Activated CD8-positive, alpha-beta memory T cell treated with anti-CD3 and anti-CD28 coated beads for 48 hours (primary cell): ENCODE measurements around the gene STT3B.

Experiments used
- DNase-seq, 3 experiments: peaks; one replicate each; pipeline ENCODE4 v3.0.0-alpha.2; 2020; ENCODE audit warnings: low read depth in 2 of 3, low spot score in 2 of 3

STT3B gene

DNA sequence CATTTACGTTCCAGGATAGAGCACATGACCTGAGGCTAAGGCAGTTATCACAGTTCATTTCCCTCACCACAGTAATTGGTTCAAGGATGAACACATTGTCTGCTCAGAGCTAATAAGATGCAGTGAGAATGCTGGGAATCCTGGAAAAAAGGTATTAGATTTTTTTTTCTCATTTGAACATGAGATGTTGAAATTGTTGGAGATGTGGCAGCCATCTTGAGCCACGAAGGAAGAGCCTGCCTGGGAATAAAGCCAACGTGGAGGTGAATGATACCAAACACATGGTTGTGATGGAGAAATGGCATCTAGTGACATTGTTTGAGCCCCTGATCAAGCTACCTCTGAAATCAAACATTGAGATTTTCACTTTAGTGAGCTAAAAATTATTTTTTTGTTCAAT is 16.0 kb upstream of the STT3B start:
- DNase-seq, result no peak

DNA sequence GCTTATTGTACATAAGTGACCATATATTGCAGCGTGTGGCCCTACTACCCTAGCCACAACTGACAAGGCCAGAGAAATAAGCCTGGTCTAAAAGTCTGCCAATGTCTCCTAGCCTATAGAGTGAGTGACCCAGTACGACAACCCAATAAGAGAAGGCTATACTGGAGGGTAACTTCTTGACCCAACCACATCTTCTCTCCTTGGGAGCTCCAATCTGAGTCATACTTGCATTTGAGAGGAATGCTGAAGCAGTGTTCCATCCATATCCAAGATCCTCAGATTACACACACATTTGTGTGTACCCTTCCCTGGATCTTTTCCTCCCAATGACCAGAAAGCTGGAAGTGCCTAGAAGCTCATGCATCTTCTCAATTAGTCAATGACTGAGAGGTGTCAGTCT is 11.3 kb upstream of the STT3B start:
- DNase-seq, result no peak

DNA sequence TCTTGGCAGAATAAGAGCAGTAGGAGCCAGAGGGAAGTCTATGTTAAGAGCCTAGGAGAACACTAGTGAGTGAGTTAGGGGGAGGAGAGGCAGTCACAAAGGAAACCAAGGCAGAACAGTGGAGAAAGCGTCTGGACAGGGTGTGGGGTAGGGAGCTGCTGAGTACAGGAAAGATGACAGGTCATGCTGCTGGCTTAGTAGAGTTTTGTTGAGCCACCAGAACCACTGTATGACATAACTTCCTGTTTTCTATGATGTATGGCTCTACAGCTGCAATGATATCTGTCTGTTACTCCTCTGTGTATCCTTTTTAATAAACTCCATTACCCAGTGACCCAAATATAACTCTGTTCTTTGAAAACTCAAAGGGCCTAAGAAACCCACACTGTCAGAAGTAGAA is 10.6 kb upstream of the STT3B start:
- no peak for DNase-seq

DNA sequence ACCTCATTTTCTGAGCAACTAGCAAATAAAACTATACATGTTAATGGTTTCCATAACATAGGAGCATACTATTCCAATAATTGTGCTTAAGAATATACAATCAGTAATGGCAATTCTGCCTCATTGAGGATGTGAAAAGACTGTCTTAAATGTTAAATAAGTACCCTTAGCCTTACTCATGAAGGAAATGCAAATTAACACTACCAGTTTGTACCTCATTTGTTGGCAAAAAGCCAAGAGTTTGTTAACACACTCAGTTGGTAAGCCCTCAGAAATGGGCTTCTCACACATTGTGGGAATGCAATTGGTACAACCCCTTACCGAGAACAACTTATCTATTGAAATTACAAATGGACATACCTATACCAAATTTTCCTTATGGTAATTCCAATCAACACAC is 9.2 kb upstream of the STT3B start:
- DNase-seq, result no peak

DNA sequence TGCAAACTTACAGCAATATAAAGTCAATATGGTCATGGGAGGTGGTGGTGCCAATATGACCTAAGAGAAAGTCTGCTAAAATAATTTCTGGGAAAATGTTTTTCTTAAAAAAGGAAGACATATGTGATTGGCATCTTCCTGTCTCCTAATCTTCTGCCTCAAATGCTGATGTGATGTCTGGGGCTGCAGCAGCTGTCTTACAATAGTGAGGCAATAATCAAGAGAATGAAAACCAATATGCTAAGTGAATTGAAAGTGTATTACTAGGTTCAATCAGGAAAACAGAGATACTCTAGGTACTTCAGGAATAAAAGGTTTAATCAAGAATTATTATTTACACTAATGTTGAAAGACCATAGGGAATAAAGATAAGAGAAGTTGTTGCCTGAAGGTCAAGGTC is 7.2 kb upstream of the STT3B start:
- no peak for DNase-seq

DNA sequence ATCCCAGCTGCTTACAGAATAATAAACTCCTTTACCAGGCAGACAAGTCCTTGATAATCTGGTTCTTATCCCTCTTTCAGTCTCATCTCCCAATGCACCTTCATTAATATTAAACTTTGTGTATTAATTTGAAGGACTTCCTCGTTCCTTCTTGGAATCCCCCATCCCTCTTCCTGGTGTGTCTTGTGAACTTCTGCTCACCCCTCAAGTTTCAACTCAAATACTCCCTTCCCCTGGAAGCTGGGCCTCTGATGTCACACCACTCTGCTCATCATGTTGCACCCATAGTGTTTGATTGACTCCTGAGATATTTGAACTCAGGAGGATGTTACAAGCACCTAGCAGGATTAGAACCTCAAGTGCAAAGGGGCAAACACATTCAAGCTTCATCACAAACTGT is 3.3 kb upstream of the STT3B start:
- no peak for DNase-seq

DNA sequence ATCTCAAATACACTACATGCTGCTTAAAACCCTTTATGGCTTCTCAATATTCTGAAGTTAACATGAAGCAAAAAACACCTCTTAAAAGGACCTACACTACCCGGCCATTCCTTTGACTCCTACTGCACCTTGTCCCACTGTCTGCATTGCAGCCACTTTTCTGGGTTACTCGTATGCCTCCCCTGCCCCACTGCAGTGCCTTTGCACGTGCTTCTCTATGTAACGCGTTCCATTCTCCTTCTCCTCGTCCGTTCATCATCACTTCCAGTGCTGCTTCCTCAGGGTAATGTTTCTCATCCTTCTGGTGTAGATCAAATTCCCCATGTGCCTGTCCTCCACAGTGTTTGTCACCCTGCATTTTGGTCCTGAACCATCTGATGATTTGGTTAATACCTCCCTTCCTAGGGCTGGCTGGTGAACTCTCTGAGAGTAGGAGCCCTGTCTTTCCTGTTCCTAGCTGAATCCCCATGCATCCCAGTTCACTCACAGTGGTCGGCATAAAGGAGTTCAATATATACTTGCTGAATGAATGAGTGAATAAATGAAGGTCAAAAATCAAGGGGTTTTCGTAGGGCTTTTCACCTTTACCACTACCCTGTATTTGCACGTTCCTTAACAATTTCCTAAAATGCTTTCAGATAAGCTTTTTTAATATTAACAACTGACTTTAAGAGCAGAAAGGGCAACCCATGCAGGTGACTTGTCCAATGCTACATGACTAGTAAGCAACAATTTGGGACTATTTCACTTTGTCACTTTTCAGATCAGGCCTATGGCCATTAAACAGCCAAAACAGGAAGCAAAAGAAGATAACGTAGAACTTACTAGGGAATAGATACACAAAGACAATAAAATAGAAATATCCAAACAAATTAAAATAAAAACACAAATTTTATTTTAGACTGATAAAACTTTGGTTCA is 2.4 kb upstream of the STT3B start:
- DNase-seq, result no peak

DNA sequence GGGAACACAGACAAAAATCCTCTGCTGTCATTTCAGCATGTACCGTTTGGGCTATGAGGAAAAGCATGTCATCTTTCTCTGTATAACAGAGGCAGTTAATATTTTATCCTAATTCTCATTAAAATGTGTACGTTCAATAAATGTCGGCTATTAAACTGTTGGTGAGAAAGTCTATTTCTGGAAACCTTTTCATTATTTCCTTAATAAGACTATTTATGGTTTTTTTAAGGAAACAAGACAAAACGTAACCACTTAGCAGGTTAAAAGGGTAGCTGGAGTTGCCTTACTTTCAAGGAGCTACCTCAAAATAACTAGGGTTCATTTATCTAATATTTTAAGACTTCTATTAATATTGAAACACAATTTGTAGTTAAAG is 1.8 kb upstream of the STT3B start:
- DNase-seq, result no peak

DNA sequence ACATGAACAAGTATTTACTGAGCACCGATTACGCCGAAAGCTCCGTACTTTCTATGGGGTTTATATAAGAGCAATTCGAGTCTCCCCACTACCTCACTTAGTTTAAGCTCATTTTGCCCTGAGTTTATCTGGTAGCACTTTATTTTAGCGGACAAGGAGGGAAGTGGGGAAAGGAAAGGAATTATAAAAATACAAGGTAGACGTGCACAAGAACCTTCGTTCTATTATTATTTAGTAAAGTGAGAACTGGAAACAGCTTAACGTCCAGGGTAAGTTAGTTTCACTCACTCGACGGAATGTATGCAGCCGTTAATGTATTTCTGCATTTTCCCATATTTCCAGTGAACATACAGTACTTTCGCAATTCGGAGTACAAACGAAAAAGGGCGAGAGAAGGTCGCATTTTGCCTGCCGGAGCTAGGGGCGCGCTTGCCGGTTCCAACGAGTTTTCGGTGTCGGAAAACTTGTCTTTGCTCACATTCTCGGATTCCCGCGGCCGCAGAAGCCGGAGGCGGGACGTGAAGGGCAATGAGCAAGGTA is 1.2 kb upstream of the STT3B start:
- DNase-seq, result no peak

DNA sequence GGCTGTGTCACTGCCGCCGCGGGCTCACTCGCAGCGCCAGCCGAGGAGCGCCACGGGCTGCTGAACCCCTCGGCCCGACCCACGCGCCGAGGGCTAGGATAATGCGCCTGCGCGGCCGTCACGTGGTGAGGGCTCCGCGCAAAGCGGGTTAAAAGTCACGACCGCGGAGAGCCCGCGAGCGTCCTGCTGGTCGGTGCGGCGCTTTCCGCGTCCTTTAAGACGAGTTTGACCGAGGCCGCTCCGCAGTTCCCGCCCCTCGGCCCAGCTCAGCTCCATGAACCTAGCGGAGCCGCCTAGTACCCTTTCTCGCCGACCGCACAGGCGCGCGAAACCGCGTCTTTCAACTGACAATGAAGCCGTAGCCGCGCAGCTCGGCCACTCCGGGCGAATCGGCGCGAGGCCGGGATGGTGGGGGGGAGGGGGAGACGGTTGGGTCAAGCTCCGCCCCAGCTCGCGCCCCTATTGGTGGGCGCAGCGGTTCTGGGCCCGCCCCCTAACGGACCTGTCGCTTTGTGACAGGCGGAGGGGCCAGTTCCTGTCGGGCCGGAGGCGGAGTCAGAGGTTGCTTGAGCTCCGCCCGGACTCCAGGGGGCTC is 636 bp upstream of the STT3B start:
- peak; percentile 91 to 98 (median 95) for DNase-seq

DNA sequence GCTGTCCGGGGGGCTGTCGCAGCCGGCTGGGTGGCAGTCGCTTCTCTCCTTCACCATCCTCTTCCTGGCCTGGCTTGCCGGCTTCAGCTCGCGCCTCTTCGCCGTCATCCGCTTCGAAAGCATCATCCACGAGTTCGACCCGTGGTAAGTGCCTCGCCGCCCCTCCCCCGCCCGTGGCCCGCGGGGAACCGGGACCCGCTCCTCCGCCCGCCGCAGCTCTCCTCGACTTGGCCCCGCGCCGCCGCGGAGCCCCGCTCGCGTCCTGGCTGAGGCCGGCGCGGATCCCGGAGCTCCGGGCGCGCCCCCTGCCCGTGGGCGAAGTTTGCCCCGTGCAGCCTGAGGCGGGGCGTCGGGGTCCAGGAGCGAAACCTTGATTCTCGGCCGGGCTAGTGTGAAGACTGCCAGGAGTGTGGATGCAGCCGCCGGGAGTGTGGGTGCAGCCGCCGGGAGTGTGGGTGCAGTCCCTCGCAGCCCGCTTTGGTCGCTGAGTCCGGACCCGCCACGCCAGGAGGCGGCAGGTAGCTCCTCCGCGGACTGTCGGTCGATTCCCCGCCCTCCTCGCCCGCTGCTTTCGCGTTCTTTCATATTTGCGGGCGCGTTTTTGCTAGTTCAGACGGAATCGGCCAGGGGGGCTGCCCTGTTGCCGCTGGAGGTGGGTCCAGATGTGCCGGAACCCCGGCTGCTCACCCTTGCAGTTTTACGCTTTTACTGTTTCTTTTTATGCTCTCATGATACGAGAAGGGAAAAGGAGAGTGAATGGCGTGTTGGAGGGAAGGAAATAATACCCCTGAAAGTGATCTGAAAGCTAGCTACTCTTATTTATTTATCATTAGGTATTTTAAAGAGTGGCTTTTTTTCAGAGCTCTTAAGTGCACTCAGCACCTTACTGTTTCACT is 692 bp downstream of the STT3B start:
- peak; percentile 14 to 27 (median 23) for DNase-seq

DNA sequence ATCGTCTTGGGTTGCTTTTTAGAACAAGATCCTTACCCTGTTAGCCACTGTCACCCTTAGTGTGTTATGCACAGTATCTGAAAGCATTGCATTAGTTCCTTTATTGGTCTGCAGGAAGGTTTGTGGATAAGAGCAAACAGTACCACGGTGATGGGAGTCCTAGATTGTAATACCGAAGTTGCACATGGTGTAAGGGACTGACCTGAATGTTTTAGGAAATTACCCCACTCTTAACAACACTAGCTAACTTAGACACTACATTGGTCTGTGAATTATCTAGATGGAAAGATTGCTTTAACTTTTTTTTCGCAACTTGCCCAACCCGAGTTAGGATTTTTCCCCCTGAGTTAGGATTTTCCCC is 1.3 kb downstream of the STT3B start:
- DNase-seq, result no peak

DNA sequence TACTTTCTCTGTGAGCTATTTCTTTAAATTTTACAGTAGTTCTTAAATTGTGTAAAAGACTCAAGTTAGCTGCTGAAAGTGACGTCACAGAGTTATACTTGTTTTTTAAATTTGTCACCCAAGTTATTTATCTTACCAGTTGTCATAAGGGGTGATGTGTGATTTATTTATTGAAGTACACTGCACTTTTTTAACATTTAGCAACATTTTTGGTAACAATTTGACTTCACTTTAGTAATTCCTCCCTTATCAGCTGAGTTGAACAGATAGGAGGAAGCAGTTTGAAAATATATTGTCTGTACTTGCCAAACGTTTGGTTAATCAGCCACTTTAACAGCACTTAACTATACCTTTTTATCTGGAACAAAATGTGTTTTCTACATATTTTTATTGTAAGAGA is 3.8 kb downstream of the STT3B start:
- no peak for DNase-seq

DNA sequence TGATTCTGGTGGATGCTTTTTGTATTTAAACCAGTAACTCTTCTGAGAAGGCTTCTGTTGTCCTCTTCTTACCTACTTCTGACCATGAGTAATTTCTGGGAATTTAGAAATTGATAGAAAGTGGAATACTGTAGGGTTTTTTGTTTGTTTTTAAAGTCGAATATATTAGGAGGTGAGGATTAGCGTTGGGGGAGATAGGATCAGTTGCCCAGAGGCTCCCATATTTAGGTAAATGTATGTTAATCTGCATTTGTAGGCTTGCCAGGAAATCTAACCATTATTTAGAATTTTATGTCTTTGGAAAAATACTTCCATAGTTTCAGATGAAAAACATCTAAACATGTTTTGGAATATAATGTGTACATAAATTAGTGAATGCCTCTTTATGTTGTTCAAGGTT is 6.1 kb downstream of the STT3B start:
- DNase-seq, result no peak

DNA sequence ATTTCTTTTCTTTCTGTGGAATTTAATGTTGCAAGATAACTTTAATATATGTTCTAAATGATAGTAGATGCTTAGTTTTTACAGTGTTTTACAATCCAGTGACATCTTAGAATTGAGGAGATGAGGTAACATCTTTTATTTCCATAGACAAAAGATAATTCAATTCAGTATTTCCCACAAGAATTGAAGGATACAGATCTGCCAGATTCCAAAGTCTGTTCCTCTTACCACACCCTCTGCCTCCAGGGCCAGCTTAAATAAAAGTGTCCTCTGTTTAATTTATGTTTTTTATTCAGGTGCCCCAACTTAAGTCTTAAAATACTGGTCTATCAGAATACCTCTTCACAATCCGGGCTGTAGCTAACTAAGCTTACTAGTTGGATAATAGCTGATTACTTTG is 6.5 kb downstream of the STT3B start:
- DNase-seq, result no peak

DNA sequence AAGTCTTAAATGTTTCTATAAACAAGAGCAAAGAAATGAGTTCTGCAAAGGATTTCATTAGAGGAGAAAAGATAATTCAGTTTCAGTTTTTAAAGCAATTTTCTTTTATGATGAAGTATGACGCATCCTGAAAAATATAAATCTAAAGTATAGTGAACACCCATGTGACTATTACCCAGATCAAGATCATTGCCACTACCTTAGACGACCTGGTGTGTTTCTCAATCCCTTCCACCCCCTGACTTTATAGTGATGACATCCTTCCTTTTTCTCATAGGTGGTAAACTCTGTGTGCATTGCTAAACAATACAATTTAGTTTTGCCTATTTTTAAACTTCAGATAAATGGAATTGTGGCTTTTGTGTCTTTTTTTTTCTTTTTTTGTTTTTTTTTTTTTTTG is 8.4 kb downstream of the STT3B start:
- no peak for DNase-seq

DNA sequence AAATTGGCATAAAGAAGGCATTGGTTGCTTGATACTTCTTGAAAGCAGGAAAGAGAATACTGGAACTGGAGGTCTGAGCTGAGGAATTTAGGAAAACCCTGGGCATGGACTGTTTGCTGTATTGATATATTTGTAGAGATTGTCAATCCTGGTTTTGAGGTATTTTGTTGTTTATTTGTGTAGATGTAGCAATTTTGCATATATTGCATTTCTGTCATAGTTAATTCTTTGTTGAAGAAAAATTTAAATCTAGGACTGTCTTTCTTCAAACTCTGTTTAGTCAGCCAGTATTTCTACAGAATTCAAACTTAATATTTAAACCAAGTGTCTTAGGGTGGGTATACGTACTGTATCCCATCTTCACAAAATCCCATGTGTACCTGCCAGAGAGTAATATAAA is 9.5 kb downstream of the STT3B start:
- DNase-seq, result no peak

DNA sequence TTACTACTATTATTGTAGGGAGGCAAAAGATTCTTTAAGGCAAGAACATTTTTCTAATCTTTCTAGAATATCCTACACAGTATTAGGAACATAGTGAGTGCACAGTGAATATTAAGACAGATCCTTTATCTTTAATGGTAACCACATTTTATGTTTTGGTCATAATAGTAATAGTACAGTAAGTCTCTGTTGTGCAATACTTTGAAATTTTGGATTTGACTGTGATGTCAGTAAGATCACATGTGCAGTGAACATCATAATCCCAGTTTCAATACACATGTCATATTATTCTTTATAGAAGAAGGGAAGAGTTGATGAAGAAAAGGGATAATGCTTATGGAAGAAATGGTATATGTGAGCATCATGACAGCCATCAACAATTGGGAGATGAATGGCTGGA is 10.7 kb downstream of the STT3B start:
- no peak for DNase-seq

DNA sequence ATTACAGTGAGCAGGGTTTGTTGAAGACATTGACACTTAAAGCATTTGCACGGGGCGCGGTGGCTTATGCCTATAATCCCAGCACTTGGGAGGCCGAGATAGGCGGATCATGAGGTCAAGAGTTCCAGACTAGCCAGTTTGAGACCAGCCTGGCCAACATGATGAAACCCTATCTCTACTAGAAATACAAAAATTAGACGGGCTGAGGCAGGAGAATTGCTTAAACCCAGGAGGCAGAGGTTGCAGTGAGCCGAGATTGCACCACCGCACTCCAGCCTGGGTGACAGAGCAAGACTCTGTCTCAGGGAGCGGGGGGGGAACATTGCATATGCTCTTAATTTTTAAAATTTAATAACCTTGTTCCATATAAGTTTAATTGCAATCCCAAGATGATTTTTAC is 11.9 kb downstream of the STT3B start:
- DNase-seq, result no peak

DNA sequence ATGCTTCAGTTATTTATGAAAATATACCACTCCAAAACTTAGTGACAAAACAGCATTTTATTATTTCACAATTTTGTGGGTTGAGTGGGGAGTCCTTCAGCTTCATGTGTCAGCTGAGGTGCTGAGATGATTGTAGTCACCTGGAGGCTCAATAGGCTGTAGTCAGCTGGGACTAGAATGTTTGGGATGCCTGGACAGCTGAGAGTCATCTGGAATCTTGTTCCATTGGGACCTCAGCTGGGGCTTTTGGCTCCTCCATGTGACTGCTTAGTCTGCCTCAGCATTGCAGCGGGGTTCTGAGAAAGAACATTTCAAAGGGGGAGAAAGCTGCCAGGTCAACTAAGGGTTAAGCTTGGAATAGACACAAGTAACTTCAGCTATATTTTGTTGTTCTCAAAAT is 13.4 kb downstream of the STT3B start:
- no peak for DNase-seq

DNA sequence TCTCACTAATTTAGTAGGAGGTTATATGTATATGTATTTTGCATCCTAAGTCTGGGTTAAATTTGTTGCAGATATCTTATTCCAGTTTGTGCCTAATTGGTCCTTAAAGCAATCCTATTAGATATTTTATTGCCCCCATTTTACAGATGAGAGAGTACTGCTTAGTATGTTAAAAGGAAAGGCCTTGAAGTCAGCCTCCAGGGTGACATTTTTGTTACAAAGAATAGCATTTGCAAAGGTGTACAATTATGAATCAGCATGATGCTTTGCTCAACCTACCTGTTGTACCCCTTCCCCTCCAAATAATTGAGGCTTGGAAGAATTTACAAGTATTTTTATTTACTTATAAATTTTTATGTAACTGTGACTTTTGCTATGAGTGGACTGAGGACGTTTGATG is 14.0 kb downstream of the STT3B start:
- no peak for DNase-seq
